GM19468 (cell line): ENCODE measurements around the gene NELFB.

ENCODE experiments used
- ATAC-seq: cut with Tn5 transposase; IDR thresholded peaks from one replicate; pipeline ENCODE4 v1.9.1; 2021; ENCODE audit warnings: mild to moderate bottlenecking, moderate library complexity, moderate number of reproducible peaks; ENCODE audit not compliant: unreplicated experiment; ENCODE audit errors: extremely low read depth

The NELFB gene

DNA sequence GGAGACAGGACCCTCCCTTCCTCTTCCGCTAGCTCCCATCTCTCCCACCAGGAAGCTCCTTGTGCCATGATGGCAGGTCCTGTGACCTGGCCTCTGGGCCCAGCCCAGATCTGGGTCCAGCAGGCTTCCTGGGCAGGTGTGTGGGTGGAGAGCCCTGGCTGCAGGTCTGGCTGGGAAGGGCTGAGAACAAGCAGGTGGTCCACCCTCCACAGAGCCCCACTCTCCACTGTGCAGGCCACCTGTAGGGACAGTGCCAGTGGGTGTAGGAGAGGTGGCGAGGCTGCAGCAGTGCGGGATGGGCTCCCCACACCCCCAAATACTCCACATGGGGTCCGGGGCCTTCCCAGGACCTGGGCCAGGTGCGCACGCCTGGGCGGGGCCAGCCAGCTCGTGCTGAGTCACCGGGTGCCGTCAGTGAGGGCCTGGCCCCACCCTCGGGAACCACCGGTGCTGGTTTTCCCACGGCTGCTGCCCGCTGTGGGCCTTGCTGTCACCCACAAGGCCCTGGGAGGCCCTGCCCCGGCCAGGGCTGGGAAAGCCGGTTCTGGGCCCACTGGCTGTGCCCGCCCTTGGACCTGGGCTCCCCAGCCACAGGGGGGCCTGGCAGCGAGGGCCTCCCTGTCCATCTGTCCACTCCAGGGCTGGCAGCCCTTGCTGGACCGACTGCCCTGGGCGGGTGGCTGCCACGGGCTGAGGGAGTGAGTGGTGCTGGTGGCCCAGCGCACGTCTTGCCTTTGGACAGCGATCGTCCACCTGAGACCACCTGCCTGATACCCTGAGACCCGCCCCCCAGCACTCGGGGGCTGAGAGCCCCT is 56.3 kb downstream of the NELFB start:
- no peak for ATAC-seq

- ATAC-seq: no peak
These were observed 57.1 kb downstream of the NELFB start for GRCh38 chr9:137311986-137312851.

GRCh38 chr9:137312852-137313325 is 57.8 kb downstream of the NELFB start:
- no peak for ATAC-seq

- no peak for ATAC-seq
These were observed 58.3 kb downstream of the NELFB start for GRCh38 chr9:137313326-137313936.

GRCh38 chr9:137313956-137314560 is 58.9 kb downstream of the NELFB start:
- no peak for ATAC-seq

GRCh38 chr9:137314561-137315560 is 59.7 kb downstream of the NELFB start:
- ATAC-seq: no peak

GRCh38 chr9:137315581-137316011 is 60.5 kb downstream of the NELFB start:
- no peak for ATAC-seq

GRCh38 chr9:137316012-137316981 is 61.2 kb downstream of the NELFB start:
- no peak for ATAC-seq

DNA sequence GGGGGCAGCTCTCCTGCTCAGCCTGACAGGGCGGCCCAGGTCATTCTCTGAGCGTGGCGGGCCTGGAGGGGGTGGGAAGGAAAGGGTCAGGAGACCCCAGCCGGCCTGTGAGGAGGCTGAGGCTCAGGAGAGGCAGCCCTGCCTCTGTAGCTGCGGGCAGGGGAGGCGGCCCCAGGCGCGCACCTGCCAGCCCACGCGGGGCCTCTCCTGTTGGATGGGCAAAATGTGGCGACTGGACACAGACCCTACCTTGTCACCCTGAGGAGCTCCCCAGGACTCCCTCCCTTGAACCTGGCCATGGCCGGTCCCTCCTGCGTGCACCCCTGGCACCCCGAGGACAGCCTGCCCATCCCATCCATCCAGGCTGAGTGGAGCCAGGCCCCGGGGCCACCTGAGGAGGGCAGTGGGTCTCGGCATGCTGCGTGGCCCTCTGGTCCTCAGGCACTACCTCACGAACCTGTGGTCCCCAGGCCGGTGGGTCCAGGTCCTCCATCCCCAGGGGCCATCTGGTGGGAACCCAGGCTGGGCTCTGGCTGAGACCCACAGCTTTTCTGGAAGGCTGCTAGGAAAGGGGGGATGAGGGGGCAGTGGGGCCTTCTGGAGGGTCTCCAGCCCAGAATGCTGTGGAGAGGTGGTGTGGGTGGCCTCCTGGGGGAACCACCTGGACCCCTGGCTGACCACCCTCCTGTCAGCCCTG is 62.0 kb downstream of the NELFB start:
- no peak for ATAC-seq

DNA sequence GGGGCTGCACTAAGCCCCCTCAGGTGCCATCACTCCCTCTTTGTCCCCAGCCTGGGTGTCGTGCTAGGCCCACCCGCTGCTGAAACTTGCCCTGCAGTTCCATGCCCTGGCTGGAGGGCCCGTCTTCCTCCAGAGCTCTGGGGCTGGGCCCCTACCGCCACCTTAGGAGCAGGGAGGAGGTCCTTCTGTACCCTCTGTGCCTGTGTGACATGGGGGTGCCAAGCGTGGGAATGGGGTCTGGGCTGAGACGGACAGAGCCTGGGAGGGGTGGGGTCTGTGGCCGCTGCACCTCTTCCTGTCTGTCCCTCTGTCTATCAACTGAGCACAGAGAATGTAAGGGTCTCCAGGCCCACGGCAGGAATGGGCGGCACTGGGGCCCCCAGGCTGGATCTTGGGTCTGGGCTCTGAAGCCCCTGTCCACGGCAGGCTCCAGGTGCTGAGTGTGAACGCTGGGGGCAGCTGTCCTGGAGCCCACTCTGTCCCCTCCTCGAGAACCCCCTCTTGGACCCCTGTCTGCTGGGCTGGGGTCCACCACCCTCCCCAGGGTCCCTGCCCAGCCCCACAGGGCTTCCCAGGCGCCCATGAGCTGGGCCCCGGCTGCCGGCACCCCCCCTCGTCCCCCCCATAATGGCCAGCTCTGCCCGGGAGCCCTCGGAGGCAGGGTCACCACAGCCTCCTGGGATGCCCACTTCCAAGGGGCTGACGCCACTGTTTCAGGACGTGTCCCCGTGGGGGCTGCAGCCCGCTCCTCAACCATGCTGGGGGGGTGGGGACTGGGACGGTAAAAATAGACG is 62.8 kb downstream of the NELFB start:
- no peak for ATAC-seq

- no peak for ATAC-seq
These were observed 63.5 kb downstream of the NELFB start for GRCh38 chr9:137318602-137319001.

DNA sequence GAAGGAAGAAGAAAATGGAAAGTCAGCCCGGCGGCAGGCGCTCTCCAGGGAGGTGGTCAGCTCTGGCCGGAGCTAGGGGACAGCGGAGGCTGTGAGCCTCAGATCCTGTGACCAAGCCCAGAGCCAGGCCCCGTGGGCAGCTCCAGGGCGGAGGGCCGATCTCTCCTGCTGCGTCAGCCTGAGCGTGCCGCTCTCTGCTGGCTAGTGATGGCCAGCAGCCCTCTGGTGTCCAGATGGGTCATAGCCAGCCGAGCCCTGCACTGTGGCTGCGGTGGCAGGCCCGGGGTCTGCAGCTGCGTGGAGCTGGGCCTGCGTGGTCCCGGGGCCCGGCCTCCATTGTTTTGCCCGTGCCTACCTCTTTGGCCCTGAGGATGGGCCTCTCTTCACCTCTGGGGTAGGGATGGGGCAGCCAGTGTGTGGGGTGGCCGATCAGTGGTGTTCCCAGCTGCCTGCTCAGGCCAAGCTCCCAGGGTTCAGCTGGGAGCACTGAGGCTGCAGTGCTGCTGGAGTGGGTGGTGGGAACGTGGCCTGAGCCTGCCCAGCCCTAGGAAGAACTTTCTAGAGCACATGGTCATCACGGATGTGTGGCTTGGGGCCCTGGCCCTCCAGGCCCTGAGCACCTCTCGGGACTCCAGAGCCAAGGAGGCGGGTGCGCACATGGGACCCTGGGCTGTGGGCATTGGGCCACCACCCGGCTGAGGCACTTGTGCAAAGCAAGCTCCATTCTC is 64.0 kb downstream of the NELFB start:
- ATAC-seq: no peak

DNA sequence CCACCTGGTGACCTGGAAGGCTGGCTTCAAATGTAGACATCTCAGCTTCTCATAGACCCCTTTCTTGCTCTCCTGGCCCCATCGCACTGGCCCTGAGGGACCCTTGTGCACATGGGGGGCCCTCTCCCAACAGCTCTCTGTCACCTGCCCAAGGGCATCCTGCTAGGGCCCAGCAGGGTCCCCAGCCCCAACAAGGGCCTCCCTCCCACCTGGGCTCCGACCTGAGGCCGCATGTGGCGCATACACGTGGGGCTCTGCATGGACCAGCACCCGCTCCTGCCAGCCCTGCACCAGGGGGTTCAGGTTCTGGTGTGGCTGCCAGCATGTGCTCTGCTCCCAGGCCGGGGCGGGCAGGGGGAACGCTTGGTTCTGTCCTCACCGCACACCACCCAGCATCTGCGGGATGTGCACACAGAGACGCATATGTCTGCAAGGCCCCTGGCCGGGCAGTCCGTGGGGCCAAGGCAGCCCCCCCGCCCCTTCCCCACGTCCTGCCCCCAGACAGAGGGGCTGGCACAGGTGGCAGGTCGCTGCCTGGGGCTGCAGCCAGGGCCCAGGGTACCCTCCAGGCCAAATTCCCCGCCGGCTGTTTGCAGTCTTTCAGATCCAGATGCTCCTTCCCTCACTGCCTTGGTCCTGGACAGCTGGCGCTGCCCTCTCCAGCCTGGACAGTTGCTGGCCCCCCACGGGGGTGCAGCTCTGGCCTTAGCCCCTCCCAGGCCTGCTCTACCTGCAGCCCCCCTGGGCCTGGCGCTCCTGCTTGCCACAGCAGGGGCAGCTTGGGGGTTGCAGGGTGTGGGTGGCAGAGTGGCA is 64.8 kb downstream of the NELFB start:
- no peak for ATAC-seq

DNA sequence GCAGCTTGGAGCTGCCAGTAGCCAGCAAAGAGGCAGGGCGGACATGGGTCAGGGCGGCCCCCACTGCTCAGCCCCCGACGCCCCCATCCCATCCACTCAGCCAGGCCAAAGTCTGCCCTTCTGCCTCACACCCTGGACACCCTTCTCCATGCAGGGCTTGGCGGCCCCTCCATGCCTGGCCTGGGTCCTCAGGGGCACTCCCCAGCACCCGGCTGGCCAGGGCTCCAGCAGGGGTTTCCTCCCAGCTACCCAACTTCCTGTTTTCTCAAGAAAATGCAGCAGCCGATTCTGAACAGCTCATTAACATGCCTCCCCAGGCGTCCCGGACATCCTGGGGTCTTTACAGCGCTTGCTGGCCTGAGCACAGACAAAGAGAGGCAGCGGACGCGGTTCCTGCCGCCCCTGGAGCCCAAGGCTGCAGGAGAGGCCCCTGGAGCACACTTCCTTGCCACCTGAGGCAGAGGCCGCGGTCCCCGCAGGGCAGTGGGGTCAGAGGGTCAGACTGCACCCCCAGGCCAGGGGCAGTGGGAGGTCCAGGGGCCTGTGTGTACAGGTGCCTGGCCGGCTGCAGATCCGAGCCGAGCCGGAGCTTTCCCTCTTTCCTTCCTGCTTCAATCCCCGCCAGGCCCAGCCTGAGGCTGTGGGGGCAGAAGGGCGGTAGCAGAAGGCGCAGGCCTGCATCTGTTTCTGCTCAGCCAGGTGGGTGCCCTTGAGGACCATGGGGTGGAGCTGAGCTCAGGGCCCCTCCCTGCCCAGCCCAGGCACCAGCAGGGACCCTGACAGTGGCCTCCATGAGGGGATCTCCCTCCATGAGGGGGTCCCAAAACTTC is 65.6 kb downstream of the NELFB start:
- ATAC-seq: no peak
